Inflammatory macrophage treated with lipopolysaccharide for 1 hour (primary cell): ENCODE measurements around the gene CDKN1A.
A peak's percentile ranks its signal among the peaks of the same experiment; 100 is the strongest.
"Not testable (repeated sequence)": the region's sequence is repeated elsewhere in the genome, so short reads cannot be mapped to it uniquely, and the experiment has no call there.

Experiments used
- DNase-seq, 2 donors: peaks; one replicate each; pipeline ENCODE4 v3.0.0-alpha.2; 2020 to 2022

Gene CDKN1A

DNA sequence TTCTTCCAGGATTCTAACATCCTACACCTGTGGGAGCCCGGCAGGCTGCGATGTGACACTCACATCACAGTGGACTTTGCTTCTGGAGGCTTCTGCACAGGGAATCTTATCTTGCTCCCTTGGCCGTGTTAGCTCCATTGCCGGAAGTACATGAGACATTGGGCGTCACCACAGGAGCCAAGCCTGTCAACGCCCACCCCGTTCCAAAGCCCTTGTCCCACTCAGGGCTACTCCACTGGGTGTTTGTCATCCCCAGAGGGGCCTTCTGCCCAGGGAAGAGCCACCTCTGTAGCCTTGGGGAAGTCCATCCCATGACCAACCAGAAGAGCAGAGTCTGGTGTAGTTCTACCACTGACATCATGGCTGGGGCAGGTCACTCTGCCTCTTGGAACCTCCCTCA, 20.8 kb downstream of the CDKN1A start:
- DNase-seq: peak in 1 of 2 donors; percentile 22

DNA sequence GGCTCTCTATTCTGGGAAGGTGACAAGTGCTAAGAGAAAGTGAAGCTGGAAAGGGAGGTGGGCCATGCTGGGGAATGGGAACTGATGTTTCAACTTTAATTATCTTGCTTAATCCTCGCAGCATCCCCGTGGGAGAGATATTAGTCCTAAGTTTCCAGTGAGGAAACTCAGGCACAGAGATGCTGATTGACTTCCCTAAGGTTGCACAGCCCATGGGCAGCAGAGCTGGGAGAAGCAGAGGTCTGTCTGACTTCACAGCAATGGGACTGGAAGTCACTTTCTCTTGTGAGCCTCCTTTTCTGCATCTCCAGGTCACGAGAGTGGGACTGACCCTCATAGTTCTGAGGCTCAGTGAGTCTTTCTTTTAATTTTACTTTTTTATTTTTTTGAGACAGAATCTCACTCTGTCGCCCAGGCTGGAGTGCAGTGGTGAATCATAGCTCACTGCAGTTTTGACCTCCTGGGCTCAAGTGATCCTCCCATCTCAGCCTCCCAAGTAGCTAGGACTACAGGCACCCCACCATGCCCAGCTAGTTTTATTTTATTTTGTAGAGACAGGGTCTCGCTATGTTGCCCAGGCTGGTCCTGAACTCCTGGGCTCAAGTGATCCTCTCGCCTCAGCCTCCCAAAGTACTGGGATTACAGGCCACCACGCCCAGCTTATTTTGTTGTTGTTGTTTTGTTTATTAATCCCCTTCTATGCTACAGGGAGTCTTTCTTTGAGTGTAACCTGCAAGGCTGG, 21.7 kb downstream of the CDKN1A start:
- no peak for DNase-seq

DNA sequence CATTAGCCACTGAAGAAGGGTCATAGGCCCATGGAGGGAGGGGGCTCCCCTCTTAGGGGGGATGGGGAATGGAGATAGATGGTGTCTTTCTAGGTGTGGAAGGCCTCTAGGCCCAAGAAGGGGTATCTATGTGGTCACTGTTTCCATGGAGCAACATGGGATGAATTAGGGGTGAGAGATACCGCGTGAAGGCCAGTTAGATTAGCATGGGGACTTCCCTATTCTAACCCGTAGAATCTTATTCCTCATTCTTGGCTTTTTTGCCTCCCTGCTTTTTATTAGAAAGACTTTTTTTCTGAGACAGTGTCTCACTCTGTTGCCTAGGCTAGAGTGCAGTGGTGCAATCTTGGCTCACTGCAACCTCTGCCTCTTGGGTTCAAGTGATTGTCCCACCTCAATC, 22.3 kb downstream of the CDKN1A start:
- DNase-seq: peak; percentile 49 to 60

DNA sequence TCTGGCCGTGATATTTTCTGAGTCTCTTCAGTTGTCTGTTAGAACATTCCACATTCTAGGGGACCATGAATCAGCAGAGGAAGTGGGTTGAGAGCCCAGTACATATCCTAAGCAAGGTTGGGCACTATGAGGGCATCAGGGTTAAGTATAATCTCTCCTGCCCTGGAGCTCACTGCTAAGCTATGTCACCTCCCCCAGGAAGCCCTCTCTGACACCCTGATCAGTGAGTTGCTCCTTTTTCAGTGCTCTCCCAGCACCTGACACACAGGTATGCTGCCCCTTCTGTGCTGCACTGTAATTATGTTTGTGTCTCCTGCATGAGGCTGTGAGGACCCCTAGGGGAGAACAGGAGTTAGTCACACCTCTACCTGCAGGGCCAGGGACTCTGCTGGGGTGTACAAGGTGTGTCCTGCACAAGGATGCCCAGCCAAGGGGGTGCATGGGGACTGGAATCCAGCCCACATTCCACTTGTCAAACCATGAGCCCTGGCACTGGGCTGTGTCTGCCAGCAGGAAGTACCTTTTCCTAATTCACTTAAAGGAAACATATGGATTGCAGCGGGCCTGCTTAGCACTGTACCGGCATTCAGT, 23.0 kb downstream of the CDKN1A start:
- no peak for DNase-seq

DNA sequence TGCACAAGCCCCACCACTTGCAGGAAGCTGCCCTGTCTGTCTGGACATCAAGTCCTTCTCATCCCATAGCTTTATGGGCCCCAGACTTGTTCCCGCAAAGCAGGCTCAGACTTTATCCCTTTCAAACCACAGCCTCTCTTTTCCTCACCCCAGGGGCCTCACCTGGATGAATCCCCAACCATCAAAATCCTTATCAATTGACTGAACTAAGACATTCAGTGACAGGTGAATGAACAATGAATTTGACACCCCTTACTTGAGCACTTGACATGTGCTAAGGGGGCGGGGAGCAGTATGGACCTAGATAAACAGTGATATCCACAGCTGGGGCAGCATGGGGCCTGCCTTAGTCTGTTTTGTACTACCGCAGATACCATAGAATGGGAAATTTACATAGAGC, 24.1 kb downstream of the CDKN1A start:
- DNase-seq: no peak

DNA sequence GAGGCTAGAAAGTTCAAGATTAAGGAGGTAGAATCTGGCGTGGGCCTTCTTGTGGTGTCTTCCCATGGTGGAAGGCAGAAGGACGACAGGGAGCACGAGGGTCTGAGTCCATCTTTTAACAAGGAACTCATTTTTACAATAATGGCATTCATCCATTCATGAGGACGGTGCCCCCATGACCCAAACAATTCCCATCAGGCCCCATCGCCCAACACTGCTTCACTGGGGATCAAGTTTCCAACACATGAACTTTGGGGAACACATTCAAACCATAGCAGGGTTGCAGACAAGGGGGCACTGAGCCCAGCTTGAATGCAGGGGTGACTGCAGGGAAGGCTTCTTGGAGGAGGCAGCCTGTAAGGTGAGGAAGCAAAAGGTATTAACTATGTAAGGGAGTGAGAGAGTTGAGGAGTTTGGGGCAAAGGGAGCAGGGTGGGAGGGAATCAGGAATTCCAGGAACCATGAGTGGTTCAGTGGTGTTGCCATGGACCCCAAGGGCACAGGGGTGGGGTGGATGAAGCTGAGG, 24.6 kb downstream of the CDKN1A start:
- DNase-seq: no peak

DNA sequence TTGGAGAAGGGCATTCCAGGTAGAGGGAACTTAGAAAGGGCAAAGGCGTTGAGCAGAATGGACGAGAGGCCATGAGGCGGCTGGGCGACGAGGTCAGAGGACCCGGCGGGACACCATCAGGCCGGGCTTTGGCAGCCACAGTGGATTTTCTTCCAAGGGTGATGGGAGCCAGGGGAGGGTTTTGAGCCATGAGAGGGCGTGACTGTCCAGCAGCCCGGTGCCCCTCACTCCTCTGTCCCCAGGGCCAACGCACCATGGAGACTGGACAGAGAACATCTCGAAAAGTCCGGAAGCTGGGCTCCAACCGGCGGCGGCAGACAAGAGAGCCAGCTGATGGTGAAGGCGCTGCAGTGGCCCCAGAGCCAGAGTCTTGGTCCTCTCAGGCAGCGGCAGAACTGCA, 25.5 kb downstream of the CDKN1A start:
- DNase-seq: no peak

DNA sequence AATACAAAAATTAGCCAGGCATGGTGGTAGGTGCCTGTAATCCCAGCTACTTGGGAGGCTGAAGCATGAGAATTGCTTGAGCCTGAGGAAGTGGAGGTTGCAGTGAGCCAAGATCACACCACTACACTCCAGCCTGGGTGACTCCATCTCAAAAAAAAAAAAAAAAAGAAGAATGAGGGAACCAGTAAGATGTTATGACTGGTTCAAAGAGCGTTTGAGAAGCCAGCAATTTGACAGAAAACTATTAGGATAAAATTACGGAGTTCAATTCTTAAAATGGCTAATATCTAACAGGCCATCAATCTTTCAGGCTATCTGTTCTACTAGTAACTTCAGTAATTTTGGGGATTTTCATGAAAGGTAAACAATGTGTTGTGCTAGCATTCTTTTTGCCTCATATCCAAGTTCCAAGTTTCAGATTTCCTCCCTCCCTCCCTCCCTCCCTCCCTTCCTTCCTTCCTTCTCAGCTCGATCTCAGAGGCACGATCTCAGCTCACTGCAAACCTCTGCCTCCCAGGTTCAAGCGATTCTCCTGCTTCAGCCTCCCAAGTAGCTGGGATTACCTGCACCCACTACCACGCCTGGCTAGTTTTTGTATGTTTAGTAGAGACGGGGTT, 26.6 kb downstream of the CDKN1A start:
- not testable (repeated sequence) for DNase-seq

DNA sequence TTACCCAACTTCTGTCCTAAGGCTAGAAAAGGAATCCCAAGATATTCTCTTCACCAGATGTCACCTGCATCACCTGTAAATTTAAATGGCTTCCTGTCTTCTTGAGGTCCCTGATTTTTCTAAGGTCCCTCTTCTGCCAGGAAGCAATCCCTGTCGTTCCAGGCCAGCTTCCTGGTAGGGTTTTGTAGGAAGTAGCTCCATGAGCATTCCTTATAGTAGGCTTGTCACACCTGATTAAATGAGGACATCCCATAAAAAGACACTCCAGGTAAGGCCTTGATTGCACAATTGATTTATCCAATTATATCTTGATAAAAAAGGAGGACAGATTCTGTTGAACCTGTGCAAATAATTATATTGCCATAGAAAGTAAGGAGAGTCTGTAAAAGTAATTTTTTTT, 27.8 kb downstream of the CDKN1A start:
- DNase-seq: no peak

DNA sequence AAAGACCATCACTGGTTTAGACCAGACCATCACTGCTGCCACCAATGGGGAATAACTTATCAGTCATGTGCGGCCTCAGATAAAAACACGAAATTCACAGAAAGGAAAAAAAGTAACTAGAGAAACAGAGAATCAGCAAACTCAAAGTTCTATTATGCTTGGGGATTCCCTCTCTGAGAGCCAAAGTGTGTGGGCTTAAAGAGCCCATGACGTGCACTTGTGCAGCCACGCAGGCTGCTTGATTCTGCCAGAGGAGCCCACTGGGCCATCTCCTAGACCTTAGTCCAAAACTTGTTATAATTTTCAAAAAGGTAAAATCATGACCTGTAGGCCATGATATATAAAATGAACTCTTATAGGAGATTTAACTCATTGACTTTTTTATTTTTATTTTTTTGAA, 34.3 kb downstream of the CDKN1A start:
- no peak for DNase-seq

DNA sequence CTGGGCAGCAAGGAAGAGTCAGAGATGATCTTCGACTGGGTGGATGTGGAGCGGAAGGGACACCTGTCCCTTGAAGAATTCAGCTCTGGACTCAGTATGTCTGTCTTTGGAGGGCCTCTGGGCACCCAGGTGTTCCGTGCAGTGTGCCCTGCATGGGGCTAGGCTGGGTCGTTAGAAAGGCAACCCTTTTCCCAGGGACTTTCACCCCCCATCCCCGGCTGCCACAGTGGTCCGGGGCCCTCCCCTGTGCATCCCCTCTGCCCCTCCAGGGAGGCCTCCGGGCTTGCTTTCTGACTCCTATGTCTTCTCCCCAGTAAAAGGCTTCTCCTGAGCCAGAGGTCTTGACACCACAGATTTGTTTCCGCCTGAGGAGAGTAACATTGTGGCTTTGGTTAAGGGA, 35.3 kb downstream of the CDKN1A start:
- no peak for DNase-seq

DNA sequence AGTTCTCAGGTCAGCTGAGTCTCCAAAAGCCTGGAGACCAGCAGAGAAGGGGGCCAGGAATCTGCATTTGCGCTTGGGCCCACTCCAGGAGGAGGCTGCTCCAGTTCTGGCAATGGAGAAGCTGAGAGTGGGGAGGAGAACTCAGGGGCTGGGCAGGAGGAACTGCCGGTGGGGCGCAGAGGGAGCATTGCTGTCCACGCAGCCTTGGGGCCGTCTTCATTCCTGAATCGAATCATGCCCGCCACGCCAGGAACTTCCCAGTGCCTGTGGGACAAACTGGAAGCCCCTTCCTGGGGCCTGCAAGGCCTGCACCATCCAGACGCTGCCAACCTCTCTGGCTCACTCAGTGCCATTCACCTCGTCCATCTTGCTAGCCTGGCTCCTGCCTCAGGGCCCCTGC, 36.0 kb downstream of the CDKN1A start:
- DNase-seq: no peak

DNA sequence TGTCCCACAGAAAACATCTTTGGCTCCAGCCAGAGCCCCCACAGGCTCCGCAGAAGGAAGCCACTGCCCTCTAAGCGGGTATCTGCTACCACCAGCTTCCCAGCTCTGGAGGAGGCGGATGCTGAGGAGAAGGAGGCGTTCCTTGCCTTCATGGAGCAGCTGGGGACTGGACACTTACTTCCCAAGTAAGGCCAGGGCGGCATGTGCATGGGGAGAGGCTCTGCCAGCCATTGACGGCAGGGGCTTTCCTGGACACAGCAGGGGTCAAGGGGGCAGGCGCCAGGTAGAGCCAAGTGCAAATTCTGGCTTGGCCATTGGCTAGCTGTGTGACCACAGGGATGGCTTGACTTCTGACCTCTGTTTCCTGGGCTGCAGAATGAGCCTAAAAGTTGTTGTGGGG, 37.0 kb downstream of the CDKN1A start:
- no peak for DNase-seq

DNA sequence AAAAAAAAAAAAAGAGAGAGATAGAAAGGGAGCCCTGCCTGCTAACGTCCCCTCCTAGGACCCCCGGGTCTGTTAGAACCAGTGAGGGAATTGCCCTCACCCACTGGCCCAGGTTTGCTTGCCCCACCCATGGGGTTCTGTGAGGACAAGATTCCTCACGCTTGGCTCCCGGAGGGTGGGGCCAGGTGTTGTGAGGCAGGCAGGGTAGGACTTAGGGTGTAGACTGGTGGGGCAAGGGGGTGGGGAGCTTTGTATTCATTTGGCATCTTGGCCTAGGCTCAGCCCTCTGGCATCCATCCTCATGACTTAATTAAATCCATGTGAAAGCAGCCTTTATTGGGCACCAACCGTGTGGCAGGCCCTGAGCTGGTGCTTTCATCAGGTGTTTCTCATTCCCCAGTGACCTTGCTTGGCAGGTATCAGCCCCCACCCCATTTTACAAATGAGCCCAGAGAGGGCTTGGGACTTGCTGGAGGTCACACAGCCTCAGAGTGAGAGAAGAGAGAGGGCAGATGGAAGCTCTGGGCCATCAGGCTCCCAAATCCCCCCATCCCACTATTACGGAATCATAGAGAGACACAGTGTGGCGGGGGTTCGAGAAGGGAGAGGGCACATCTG, 38.1 kb downstream of the CDKN1A start:
- no peak for DNase-seq

DNA sequence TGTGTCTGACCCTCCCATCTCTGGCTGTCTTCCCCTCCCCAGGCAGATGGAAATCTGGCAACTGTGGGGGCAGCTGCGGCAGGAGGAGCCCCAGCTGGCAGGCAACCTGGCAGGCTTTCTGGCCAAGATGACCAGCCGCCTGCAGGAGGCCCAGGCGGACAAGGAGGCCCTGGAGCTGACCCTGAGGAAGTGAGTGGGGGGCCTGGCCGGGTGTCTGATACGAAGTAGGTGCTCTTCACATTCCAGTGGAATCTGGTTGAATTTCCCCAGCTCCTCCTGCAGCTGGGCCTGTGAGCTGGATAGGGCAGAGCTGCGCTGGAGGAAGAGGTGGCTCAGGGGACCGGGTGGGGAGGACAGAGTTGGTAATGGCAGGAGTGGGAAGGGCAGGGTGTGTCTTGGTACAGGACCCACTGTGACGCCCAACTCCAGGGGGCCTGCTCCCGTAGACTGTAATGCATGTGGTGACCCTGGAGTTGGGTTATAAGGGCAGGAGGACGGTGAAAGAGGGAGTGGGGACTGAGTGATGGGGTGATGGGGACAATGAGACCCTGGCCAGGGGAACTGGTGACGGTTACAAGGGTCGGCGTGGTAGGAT, 38.8 kb downstream of the CDKN1A start:
- DNase-seq: no peak

DNA sequence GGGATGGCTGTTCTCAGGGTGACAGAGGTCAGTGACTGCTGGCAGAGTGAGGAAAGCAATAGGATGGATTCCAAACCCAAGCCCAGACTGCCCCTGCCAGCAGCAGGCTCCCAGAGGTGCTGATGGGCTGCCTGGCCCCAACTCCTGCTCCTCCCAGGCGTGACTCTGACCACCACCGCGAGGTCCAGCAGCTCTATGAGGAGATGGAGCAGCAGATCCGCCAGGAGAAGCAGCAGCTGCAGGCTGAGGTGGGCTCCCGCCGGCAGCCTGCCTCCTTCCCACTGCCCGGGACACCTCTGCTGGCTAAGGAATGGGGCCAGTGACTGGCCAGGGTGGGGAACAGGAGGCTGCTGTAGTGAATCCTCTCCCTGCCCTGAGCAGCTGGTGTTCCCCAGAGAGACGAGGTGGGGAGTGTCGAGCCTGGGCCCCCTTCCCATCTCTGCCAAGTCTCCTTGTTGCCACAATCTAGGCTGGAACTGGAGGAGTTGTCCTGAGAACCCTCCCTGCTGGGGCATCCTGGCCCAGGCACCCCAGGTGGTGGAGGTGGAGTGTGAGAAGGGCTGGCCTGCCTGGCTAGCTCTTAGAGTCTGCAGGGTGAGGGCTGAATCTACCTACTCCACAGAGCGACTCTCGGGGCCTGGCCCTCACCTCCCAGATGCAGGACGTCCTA, 39.5 kb downstream of the CDKN1A start:
- no peak for DNase-seq

DNA sequence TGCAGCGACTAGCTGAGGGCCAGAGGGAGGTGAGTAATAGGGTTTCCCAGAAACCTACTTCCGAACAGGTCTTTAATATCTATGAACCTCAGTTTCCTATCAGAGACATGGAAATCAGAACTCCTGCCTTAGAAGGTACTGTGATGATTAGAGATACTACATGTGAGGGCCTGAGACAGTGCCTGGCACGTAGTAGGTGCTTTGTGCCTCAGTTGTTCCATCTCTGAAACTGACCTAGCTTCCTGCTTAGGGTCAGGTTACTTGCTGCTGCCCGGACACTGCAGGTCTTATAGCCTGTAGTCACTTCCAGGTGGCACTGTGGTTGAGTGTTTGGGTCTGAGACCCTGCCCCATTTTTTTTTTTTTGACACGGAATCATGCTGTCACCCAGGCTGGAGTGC, 40.0 kb downstream of the CDKN1A start:
- DNase-seq: no peak

DNA sequence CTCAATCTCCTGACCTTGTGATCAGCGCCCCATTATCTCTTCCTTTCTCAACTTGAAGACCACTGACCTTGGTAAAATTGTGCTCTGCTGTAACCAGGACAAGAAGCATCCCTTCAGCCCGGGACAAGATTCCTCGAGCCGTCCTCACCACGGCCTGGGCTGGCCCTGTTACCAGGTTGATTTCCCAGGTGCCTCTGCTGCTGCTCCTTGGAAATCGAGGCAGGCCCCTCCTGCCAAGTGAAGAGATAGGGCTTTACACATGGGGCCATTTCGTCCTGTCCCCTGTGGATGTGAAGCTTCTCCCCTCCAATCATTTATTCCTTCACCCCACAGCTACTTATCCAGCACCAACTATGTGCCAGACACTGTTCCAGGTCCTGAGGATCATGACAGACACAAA, 40.6 kb downstream of the CDKN1A start:
- DNase-seq: no peak

DNA sequence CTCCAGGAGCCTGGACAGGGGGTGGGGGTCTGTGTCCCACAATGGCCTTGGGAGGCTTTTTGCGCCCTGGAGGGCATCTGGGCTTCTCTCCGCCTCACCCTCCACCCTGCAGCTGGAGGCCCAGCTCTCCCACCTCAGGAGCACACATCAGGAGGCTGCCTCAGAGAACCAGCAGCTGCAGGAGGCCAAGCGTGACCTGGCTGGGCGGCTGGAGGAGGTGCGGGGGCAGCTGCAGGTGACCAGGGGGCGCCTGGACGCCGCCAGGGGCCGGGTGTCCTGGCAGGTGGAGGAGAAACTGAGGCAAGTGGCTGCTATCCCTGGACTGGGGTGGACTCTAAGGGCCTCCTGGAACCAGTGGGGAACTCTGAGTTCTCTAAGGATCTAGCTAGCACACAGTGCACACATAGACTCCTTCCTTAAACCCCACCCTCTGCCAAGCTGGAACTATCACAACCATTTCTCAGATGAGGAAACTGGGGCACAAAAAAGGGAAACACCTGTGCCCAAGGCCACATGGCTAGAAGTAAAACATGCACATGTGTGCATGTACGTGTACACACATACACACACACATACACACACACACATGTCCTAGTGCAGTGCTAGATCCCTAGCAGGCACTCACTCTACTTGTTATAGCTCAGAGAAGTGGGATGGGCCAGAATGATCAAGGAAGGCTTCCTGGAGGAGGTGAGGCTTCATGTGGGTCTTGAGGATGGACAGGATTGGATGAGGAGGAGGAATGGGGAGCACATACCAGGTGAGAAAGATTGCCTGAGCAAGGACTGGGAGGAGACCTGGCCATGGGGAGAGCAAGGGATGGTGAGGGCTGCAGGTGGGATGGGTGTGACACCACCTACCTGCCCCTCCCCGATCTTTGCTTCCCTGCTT, 42.0 kb downstream of the CDKN1A start:
- DNase-seq: no peak

DNA sequence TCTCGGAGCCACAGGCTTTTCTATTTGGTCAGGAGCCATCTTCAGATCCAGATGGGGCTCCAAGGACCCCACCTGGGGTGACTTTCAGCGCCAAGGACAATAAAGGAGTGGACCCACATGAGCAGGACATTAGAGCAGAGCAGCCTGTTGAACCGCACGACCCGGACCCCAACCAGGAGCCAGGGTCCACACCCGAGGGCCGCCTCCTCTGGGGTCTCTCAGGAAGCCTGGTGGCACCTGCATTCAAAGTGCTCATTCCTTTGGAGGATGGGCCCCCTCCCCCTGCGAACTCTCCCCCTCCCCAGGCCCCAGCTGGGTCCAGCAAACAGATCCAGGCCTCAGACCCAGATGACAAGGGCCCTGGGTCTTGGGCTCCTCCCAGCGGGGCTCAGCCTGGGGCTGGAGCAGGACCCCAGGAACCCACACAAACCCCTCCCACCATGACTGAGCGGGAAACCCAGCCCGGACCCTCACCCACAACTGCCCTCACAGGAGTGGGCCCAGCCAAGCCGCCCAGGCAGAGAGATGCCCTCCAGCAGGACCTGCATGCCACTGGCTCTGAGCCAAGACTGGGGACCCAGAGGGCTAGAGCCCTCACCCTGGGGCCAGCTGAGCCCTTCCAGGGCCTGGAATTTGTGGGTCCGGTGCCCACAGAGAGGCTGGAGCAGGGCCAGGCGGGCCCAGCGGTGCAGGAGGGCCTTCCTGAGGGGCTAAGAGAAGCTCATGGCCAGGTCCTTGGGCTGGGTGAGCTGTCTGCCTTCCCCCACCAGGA, 43.0 kb downstream of the CDKN1A start:
- no peak for DNase-seq

DNA sequence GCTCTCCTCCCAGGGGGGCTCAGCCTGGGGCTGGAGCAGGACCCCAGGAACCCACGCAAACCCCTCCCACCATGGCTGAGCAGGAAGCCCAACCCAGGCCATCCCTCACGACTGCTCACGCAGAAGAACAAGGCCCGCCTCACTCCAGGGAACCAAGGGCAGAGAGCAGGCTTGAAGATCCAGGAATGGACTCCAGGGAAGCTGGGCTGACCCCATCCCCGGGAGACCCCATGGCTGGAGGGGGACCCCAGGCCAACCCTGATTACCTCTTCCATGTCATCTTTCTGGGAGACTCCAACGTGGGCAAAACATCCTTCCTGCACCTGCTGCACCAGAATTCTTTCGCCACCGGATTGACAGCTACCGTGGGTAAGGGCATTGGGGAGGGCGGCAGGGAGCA, 43.9 kb downstream of the CDKN1A start:
- no peak for DNase-seq
